HG03280 (cell line): ENCODE measurements around the gene RABEP1.
"Not testable (repeated sequence)": the region's sequence is repeated elsewhere in the genome, so short reads cannot be mapped to it uniquely, and the experiment has no call there.

Experiments used
- ATAC-seq: cut with Tn5 transposase; IDR thresholded peaks from one replicate; pipeline ENCODE4 v1.9.1; 2021; ENCODE audit warnings: mild to moderate bottlenecking, moderate library complexity; ENCODE audit not compliant: unreplicated experiment

Gene RABEP1

DNA sequence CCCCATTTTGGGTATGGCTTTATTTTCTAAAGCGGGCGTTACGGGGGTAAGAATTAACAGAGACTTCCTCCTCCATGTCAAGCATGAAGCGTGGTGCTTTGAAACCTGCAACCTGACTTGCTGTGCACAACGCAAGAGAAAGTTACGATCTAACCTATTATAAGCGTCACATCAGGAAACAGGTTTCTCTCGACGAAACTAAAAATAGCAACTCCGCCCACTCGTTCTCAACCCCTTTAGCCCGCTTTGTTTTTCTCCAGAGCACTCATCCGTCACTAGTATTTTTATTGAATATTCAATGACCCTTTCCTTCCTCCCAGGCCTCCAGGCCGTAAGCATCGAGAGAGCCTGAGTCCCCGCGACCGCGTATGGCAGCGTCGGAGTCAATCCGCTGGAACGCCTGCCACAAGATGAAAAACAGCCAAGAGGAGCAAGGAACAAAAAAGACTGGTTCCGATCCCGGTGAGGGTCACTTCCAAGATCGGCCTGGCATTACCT lies 136.8 kb downstream of the RABEP1 start:
- peak; percentile 28 for ATAC-seq

DNA sequence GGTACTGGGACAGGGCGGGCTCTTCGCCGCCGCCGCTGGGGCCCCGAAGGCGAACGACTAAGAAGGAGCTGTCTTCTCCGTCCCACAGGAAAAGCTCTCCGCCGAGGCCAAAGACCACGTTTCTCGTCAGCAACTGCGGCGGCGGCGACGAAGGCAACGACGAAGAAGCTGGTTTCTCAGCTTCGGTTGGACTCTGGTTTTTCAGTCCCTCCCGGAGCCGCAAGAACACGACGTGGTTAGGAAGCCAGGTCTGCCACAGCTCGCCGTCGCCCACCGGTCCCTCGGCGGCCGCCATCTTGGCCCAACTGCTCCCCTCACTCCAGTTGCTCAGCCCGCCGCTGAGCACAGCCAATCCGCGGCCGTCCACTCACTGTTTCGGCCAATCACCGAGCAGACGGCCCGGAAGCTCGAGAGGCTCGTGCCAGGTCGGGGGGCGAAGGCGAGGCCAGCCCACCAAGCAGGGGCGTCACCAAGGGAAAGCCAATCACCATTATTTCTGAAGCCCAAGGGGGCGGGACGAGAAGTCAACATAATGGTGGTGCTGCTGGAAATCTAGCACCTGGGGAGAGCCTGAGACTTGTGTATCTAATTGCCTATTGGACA lies 137.4 kb downstream of the RABEP1 start, which contains the start of gene NUP88:
NUP88 (minus strand) TSS at position 307 of the 603 bp plus-strand sequence; CDS start at position 295, 12 bp downstream.
- ATAC-seq: peak; percentile 96

DNA sequence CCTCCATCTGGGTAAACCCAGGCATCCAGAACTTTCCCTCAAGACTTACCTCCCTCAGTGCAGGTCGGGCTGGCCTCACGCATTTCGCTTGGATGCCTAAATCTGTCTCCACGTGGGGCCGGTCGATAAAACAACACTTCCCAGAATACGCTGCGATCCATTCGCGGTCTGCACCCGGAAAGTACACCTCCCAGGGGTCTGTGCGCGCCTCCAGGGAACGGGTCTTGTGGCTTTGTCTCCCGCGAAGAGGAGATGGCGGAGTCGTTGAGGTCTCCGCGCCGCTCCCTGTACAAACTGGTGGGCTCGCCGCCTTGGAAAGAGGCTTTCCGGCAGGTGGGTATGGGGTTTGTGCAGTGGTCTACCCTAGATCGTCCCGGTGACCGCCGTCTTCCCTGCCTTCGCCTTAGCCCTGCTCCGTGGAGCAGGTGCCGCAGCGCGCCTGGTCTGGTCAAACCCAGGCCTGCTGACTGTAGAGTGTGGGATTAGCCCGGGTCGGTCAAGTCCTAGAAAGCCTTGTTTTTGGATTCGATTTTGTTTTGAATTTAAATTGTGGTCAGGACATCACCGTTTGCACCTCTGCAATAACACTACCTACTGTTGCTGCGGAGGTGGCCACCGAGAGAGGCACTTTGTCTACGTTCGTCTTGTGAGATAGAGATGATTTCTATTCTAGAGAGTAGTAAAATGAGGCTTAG lies 138.0 kb downstream of the RABEP1 start, which contains the start of gene RPAIN:
RPAIN (plus strand) TSS at position 224 of the 695 bp plus-strand sequence; CDS start at position 253, 29 bp downstream.
- ATAC-seq: peak; percentile 56

DNA sequence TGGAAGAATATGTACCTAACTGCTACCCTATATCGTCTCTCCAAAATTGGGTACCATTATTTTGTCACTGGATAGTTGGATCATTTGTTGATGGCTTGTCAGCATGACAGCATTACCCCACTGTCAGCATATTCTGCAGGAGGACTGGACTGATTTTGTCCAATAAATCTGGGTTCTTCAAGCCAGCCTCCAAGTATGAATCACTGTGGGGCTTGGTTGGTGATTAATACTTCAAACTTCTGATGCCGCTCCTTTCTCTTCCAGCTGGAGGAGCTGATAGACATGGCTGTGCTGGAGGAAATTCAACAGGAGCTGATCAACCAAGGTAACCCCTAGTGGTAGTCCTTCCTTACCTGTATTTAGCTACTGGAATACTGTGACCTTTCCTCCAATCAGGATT lies 140.4 kb downstream of the RABEP1 start:
- ATAC-seq: no peak

DNA sequence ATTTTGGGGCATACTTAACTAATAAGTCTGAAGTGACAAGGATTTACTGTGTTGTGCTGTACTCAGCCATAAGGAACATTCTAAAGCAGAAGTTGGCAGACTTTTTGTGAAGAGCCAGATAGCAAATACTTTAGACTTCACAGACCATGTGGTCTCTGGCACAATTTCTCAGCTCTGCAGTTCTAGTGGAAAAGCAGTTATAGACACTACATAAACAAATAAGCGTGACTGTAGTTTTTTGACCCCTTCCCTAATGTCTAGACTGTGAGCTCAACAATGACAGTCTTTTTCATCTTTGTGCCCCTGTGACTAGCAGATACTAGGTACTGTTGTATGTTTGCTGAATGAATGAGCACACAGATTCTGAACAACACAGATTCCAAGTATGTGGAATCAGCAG lies 142.8 kb downstream of the RABEP1 start:
- no peak for ATAC-seq

DNA sequence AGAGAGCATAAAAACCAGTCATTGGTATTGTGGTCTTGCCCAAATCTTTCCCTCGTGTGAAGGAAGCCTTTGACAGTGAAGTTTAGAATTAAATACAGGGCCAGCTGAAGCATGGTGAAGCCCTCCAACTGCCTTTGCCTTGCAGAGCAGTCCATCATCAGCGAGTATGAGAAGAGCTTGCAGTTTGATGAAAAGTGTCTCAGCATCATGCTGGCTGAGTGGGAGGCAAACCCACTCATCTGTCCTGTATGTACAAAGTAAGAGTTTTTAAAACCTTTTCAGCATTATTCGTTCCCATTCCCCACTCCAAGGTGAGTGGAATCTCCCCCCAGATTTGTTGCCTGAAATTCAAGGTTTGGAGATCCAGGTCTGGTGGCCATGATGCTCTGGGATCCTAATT lies 143.7 kb downstream of the RABEP1 start:
- no peak for ATAC-seq

DNA sequence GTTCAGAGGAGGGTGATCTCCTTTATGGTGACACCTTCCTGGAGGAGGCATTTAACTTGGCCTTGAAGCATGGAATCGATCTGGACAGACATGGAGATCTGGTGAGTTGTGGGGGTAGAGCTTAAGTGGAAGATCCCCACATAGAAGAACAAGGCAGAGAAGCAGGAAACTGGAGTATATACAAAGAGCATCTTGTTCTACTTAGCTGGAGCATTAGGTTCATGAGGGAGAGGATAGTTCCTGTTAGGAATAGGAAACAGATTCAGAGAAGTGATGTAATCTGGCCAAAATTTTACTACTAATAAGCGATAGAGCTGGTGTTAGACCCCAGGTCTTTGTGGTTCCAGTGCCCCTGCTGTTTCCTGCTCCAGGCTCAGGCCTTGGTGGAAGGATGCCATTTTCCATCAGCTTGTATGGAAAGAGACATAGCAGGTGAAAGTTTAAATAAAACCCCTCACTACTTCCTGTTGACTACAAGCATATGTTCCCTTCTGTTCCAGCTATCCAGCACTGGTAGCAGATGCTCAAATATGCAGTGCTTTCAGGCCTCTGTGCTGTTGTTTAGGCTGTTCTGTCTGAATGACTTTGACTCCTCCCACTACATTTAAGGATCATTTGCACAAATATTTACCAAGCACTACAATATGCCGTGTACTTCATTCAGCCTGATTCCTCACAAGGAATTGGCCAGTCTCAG lies 147.3 kb downstream of the RABEP1 start:
- no peak for ATAC-seq

DNA sequence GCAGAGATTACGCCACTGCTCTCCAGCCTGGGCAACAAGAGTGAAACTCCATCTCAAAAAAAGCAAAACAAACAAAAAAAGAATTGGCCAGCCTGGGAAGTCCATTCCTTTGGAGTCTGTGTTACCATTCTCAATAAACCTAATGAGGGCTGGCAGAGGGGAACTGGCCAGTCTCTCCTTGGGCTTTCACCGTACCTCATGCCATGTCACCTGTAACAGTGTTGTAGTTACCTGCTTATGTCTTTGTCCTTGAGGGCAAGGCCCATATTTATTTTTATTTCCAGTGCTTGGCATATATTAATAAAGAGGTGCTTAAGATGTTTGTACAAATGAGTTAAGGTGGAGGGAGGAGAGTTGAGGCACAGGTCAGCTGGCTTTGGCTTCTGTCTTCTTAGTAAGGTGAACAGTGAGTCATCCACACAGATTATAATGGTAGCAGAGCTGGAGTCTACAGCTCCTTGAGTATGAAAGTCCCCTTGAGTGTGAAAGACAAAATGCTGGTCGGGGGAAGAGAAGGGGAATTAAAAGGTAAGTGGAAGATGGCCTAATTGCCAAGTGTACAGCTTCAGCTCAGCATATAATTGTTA lies 148.4 kb downstream of the RABEP1 start:
- ATAC-seq: no peak

DNA sequence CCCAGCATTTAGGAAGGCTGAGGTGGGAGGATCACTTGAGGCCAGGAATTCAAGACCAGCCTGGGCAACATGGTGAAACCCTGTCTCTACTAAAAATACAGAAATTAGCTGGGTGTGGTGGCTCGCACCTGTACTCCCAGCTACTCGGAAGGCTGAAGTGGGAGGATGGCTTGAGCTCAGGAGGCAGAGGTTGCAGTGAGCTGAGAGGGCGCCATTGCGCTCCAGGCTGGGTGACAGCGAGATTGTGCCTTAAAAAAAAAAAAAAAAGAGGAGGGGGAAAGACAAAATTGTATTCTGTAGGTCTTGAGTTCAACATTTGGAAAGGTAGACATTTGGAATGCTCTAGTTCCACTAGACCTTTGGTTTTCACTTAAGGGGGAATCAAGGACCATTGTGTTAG lies 149.2 kb downstream of the RABEP1 start:
- not testable (repeated sequence) for ATAC-seq

DNA sequence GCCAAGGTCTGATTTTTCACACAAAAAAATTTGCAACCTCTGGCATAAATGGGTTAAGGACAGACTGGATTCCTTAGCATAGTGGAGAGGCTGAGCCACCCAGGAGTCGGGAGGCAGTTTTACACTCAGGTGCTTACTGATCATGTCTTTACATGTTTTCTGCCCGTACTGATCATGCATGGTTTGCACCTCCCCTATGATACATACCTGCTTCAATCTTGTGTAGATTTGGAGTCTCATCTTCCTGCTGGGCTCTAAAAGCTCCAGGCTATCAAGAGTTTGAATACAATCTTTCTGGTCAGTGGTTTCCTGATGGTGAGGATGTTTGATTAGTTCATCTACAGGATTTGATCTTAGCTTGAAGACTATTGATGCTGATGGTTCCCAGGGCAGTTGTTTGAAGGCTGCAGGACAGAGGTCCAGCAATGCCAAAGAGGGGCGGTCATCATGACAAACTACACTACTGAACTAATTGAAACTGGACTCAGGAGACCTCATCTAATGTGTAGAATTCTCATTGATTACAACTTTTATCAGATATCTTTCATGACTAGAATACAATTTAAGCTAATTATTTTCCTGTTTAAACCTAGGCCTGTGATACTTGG lies 150.0 kb downstream of the RABEP1 start:
- ATAC-seq: no peak

DNA sequence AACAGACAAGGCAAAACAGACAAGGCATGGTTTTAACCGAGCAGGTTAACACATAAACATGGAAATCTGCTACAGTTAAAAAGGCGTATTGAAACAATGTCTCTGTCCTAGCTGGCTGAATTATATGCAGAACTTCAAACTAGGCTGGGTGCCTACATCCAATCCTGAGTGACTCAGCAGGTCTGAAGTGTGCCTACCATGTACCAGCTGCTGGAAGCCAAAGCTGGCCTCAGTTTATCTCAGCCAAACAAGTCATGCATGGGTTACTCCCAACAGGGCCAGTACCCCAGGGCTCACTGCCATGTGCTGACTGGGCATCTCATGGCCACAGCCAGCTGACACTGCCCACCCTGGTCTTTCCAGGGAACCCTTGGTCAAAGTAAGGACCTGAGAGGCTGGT lies 152.9 kb downstream of the RABEP1 start:
- no peak for ATAC-seq
